NCI-H82 treated with DMSO at 0.1 percent for 48 hours (cell line): Measurements from ENCODE around the gene MCIDAS.

Experiments used
- DNase-seq: peaks from one replicate; lab custom pipeline; 2025; ENCODE audit not compliant: unreplicated experiment; lab: John Stamatoyannopoulos, UW

MCIDAS gene

DNA sequence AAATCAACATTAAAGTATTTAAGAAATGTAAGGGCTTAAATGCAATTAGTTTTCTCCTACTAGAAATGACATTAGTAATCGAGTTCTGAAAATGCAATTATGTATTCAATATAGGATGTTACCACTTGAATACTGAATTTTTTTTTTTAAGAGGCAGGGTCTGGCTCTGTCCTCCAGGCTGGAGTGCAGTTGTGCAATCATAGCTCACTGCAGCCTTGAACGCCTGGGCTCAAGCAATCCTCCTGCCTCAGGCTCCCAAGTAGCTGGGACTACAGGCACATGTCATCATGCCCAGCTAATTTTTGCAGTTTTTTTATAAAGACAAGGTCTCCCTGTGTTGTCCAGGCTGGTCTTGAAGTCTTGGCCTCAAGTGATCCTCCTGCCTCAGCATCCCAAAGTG is 55.6 kb downstream of the MCIDAS start:
- DNase-seq = no peak
